Measurements from ENCODE around the gene SMAGP.

GRCh38 chr12:51270067-51270950 is at the start of gene SMAGP:
- TF ChIP-seq ZNF274 (IDR thresholded peaks at IDR 0.05; ENCODE audit: low read depth, low read length), result no peak
- no peak for TF ChIP-seq YY1 (IDR thresholded peaks at IDR 0.05; ENCODE audit: insufficient read depth, insufficient read length)

Data from NT2/D1 (cell line).